H1 (cell line): ENCODE measurements around the gene TMEM255B. TPM values are rescaled to one million over a fixed set of nuclear protein-coding genes. Genes with fewer than 3 reads are reported as not detected.

Experiments
- CTCF ChIA-PET: fragments of 300-600 bp; sonication (Branson Sonifier 250); formaldehyde crosslinking; loops from one replicate; lab custom pipeline; 2021; ENCODE audit not compliant: partially characterized antibody; lab: Charles Lee
- POLR2A ChIA-PET: fragments of 300-600 bp; sonication (Branson Sonifier 250); formaldehyde crosslinking; loops from one replicate; lab custom pipeline; 2021; ENCODE audit warnings: inconsistent platforms; ENCODE audit not compliant: partially characterized antibody; lab: Charles Lee
- DNase-seq, 2 experiments: peaks; one replicate each; pipeline versions ENCODE4 v3.0.0 to v3.0.0-alpha.2; 2010 to 2022; ENCODE audit warnings: low spot score in 2 of 2, low read depth in 1 of 2, mixed read lengths in 1 of 2
- FAIRE-seq: peaks from 2 replicates; lab custom pipeline; 2011; peaks lifted over from hg19 to GRCh38; lab: Jason Lieb, UNC
- H2AFZ ChIP-seq: 2 replicates; pipeline ENCODE4 v1.8.1; 2012; ENCODE audit warnings: low read length, inconsistent platforms
- H2AK5ac ChIP-seq: 2 replicates; pipeline ENCODE4 v1.6.1; 2013; ENCODE audit warnings: low read depth, low read length
- H2BK120ac ChIP-seq: replicated peaks from 2 replicates; pipeline ENCODE3; 2013; ENCODE audit warnings: low read depth, low read length, inconsistent platforms
- H2BK12ac ChIP-seq: 2 replicates; pipeline ENCODE4 v1.6.1; 2013; ENCODE audit warnings: low read depth, low read length
- H2BK15ac ChIP-seq: 2 replicates; pipeline ENCODE4 v1.6.1; 2013; ENCODE audit warnings: low read length
- H2BK20ac ChIP-seq: 2 replicates; pipeline ENCODE4 v1.6.1; 2013; ENCODE audit warnings: low read length
- H2BK5ac ChIP-seq: 2 replicates; pipeline ENCODE4 v1.6.1; 2013; ENCODE audit warnings: low read depth, low read length
- H3K14ac ChIP-seq: 2 replicates; pipeline ENCODE4 v1.6.1; 2013; ENCODE audit warnings: inconsistent platforms; ENCODE audit not compliant: insufficient read length
- H3K18ac ChIP-seq: 2 replicates; pipeline ENCODE4 v1.6.1; 2013; ENCODE audit warnings: low read length; ENCODE audit errors: extremely low read depth
- H3K23ac ChIP-seq: 2 replicates; pipeline ENCODE4 v1.6.1; 2013; ENCODE audit warnings: inconsistent platforms; ENCODE audit not compliant: insufficient read length
- H3K23me2 ChIP-seq: 2 replicates; pipeline ENCODE4 v1.6.1; 2013; ENCODE audit warnings: low read depth, low read length
- H3K27ac ChIP-seq: 2 replicates; pipeline ENCODE4 v1.6.1; 2011; ENCODE audit warnings: low read depth, low read length, inconsistent platforms
- H3K27me3 ChIP-seq, 4 experiments: replicated peaks in 1 of 4; 1 replicate in 1 of 4; 2 replicates in 3 of 4; pipeline versions ENCODE4 v1.6.1 to v1.8.1; 2011 to 2013; ENCODE audit warnings: low read length in 3 of 4, mild to moderate bottlenecking in 3 of 4, inconsistent platforms in 2 of 4, mixed read lengths in 2 of 4, moderate library complexity in 1 of 4; ENCODE audit not compliant: control insufficient read depth in 3 of 4, insufficient read depth in 3 of 4; ENCODE audit errors: extremely low read depth in 1 of 4
- H3K36me3 ChIP-seq, 4 experiments: 2 replicates each; pipeline versions ENCODE4 v1.6.1 to v1.8.1; 2011 to 2013; ENCODE audit warnings: mild to moderate bottlenecking in 4 of 4, low read length in 3 of 4, moderate library complexity in 2 of 4, control low read depth in 1 of 4, inconsistent platforms in 1 of 4; ENCODE audit not compliant: insufficient read depth in 4 of 4, control insufficient read depth in 2 of 4
- H3K4ac ChIP-seq: replicated peaks from 2 replicates; pipeline ENCODE3; 2013; ENCODE audit warnings: low read length, low read depth, mixed read lengths, inconsistent platforms; ENCODE audit not compliant: insufficient read length
- H3K4me1 ChIP-seq, 4 experiments: replicated peaks in 1 of 4; 1 replicate in 1 of 4; 2 replicates in 3 of 4; pipeline versions ENCODE4 v1.6.1 to v1.8.1; 2011 to 2013; ENCODE audit warnings: low read length in 3 of 4, inconsistent platforms in 2 of 4, mixed read lengths in 1 of 4; ENCODE audit not compliant: insufficient read depth in 4 of 4, control insufficient read depth in 3 of 4
- H3K4me2 ChIP-seq, 2 experiments: 2 replicates each; pipeline versions ENCODE4 v1.6.1 to v1.8.1; 2011 to 2013; ENCODE audit warnings: low read depth in 2 of 2, low read length in 2 of 2, control low read depth in 1 of 2, inconsistent platforms in 1 of 2, mild to moderate bottlenecking in 1 of 2; ENCODE audit not compliant: insufficient read depth in 1 of 2
- H3K4me3 ChIP-seq, 4 experiments: fragments of 200-600, 300-600 bp in 1 of 4; sonication (generic), shearing (Covaris generic), sonication (Bioruptor Twin) in 1 of 4; 2 replicates each; pipeline versions ENCODE4 v1.5.1 to v1.8.1; 2011 to 2016; ENCODE audit warnings: low read length in 4 of 4, low read depth in 3 of 4, control low read depth in 2 of 4, inconsistent platforms in 2 of 4, mild to moderate bottlenecking in 2 of 4, mixed read lengths in 1 of 4, moderate library complexity in 1 of 4; ENCODE audit not compliant: insufficient read depth in 2 of 4; ENCODE audit errors: extremely low read depth in 1 of 4
- H3K56ac ChIP-seq: replicated peaks from 2 replicates; pipeline ENCODE3; 2013; ENCODE audit warnings: low read depth, mild to moderate bottlenecking, mixed read lengths, low read length, inconsistent platforms; ENCODE audit not compliant: insufficient read length
- H3K79me1 ChIP-seq: 2 replicates; pipeline ENCODE4 v1.6.1; 2013; ENCODE audit warnings: low read depth, low read length, control low read depth
- H3K79me2 ChIP-seq, 2 experiments: 2 replicates each; pipeline versions ENCODE4 v1.6.1 to v1.8.1; 2012 to 2013; ENCODE audit warnings: low read length in 2 of 2, mild to moderate bottlenecking in 2 of 2, inconsistent platforms in 1 of 2; ENCODE audit not compliant: insufficient read depth in 2 of 2, control insufficient read depth in 1 of 2
- H3K9ac ChIP-seq, 4 experiments: replicated peaks in 1 of 4; 1 replicate in 1 of 4; 2 replicates in 3 of 4; pipeline versions ENCODE4 v1.6.1 to v1.8.1; 2011 to 2013; ENCODE audit warnings: low read depth in 3 of 4, low read length in 3 of 4, control low read depth in 2 of 4, mild to moderate bottlenecking in 2 of 4, moderate library complexity in 2 of 4, inconsistent platforms in 1 of 4; ENCODE audit errors: extremely low read depth in 1 of 4
- H3K9me3 ChIP-seq, 2 experiments: 2 replicates each; pipeline versions ENCODE4 v1.6.1 to v1.8.1; 2012 to 2013; ENCODE audit warnings: mild to moderate bottlenecking in 2 of 2, moderate library complexity in 2 of 2, control low read depth in 1 of 2, inconsistent platforms in 1 of 2, low read depth in 1 of 2, low read length in 1 of 2, mixed read lengths in 1 of 2; ENCODE audit not compliant: insufficient read depth in 2 of 2
- H4K20me1 ChIP-seq, 2 experiments: replicated peaks in 1 of 2; 2 replicates each; pipeline versions ENCODE3 to v1.8.1; 2011 to 2013; ENCODE audit warnings: inconsistent platforms in 2 of 2, low read length in 2 of 2, mild to moderate bottlenecking in 1 of 2; ENCODE audit not compliant: insufficient read depth in 2 of 2, control insufficient read depth in 1 of 2
- H4K5ac ChIP-seq: 2 replicates; pipeline ENCODE4 v1.6.1; 2013; ENCODE audit warnings: low read length, low read depth, mixed read lengths, inconsistent platforms; ENCODE audit not compliant: insufficient read length
- H4K8ac ChIP-seq: 2 replicates; pipeline ENCODE4 v1.8.0; 2013; ENCODE audit warnings: mild to moderate bottlenecking, moderate library complexity, low read length, inconsistent platforms; ENCODE audit not compliant: insufficient read depth; ENCODE audit errors: extremely low read depth
- H4K91ac ChIP-seq: replicated peaks from 2 replicates; pipeline ENCODE3; 2013; ENCODE audit warnings: low read length, mixed read lengths, inconsistent platforms; ENCODE audit not compliant: insufficient read length
- EP300 ChIP-seq, 2 experiments: IDR thresholded peaks; 1 replicate in 1 of 2; 2 replicates in 1 of 2; pipeline ENCODE4 v1.6.1; 2011 to 2012; ENCODE audit warnings: low read depth in 2 of 2, low read length in 2 of 2, mild to moderate bottlenecking in 2 of 2, borderline replicate concordance in 1 of 2, inconsistent platforms in 1 of 2, moderate library complexity in 1 of 2
- JUND ChIP-seq: IDR thresholded peaks from 2 replicates; pipeline ENCODE4 v1.6.1; 2011; ENCODE audit warnings: mild to moderate bottlenecking, improper control_type of control experiment, low read length
- KDM4A ChIP-seq: IDR thresholded peaks from one replicate; pipeline ENCODE4 v1.7.1; 2012; ENCODE audit warnings: low read depth, mild to moderate bottlenecking, moderate library complexity, low read length, inconsistent platforms; ENCODE audit not compliant: severe bottlenecking
- MAFK ChIP-seq: IDR thresholded peaks from 2 replicates; pipeline ENCODE4 v1.6.1; 2012; ENCODE audit warnings: low read depth, mild to moderate bottlenecking, improper control_type of control experiment, low read length
- MAX ChIP-seq: IDR thresholded peaks from 2 replicates; pipeline ENCODE4 v1.6.1; 2012; ENCODE audit warnings: inconsistent platforms
- RFX5 ChIP-seq: IDR thresholded peaks from 2 replicates; pipeline ENCODE4 v1.6.1; 2011; ENCODE audit warnings: low read depth, low read length, improper control_type of control experiment, borderline replicate concordance
- SIRT6 ChIP-seq: IDR thresholded peaks from one replicate; pipeline ENCODE4 v1.7.1; 2012; ENCODE audit warnings: low read length, inconsistent platforms
- WGBS, 2 experiments: shearing (Covaris generic) in 1 of 2; methylation state at CpG; one replicate each; pipeline versions ENCODE4 v1.1.6 to v1.1.7; 2013 to 2015; ENCODE audit warnings: low lambda C conversion rate in 2 of 2, mixed read lengths in 2 of 2, inconsistent platforms in 1 of 2, low coverage in 1 of 2, missing lambda C conversion rate in 1 of 2; ENCODE audit not compliant: insufficient replicate concordance in 2 of 2, insufficient coverage in 1 of 2, insufficient read length in 1 of 2; ENCODE audit errors: extremely low coverage in 1 of 2, missing lambda C conversion rate in 1 of 2; 5-methylcytosine and 5-hydroxymethylcytosine counted together
- polyA plus RNA-seq, 7 experiments: library from polyadenylated mRNA; depleted of rRNA in 3 of 7; stranded (reverse) in 5 of 7; unstranded in 2 of 7; fragments of >200 nt in 5 of 7; fragments of 200-250 nt in 2 of 7; gene quantifications; 1 replicate in 5 of 7; 2 replicates in 1 of 7; 4 replicates in 1 of 7; pipeline versions ENCODE4 v1.2.1 to v1.2.3, GENCODE V29; 2011 to 2013; ENCODE audit warnings: missing spikeins in 2 of 7, mixed read lengths in 2 of 7
- total RNA-seq: library from RNA; stranded (reverse); fragmentation: NEBNext Ultra II Directional; extraction: Animal tissue kit (Norgen Biotek cat#: 25700); gene quantifications from 2 replicates; pipeline ENCODE4 v1.2.1, GENCODE V29; 2021
- TF ChIP-seq, protein P1 (sequence below), 3 experiments: IDR thresholded peaks; 1 replicate in 2 of 3; 2 replicates in 1 of 3; pipeline versions ENCODE4 v1.5.1 to v1.6.1; 2011; ENCODE audit warnings: low read length in 3 of 3, mild to moderate bottlenecking in 3 of 3, inconsistent platforms in 2 of 3, low read depth in 1 of 3, moderate library complexity in 1 of 3; ENCODE audit not compliant: insufficient read depth in 1 of 3; ENCODE audit errors: control extremely low read depth in 1 of 3

The TMEM255B gene
- total and polyA plus RNA-seq, 2 of the 8 experiments (the other 6 are each of a cell fraction or from before 2014, with no cell fraction given), result 3.4 to 4.4 TPM

- Histone ChIP-seq H3K23me2 (peaks cover 10% of the 10 kb centered on the region; the same call in 1 of the 2 replicates), H4K20me1 (peaks cover 0 to 3% of the 10 kb centered on the region in 2 experiments), H3K4me2 (no peak overlapping the region), H3K4me1 (peaks cover 0 to 8% (median 6%) of the 10 kb centered on the region in 4 experiments; a peak in 4 of 7 replicates), H3K27me3 (no peaks in the 10 kb centered on the region), H3K4ac (no peak overlapping the region), H3K79me1 (no peaks in the 10 kb centered on the region), H3K9me3 (no peaks in the 10 kb centered on the region), H3K79me2 (no peaks in the 10 kb centered on the region), H3K9ac (no peak overlapping the region), H2BK20ac (no peak overlapping the region), H4K5ac (no peak overlapping the region), H3K56ac (no peak overlapping the region), H4K91ac (no peak overlapping the region), H2BK15ac (no peak overlapping the region), H3K4me3 (no peak overlapping the region), H3K18ac (peak overlapping the region; percentile 48; the same call in 1 of the 2 replicates), H4K8ac (peak overlapping the region; percentile 2; the same call in 1 of the 2 replicates), H2BK5ac (no peak overlapping the region), H3K23ac (no peak overlapping the region), H3K27ac (no peak overlapping the region), H3K14ac (no peak overlapping the region), H2BK12ac (no peak overlapping the region), H2AK5ac (no peak overlapping the region), H2BK120ac (no peak overlapping the region), H2AFZ (no peak overlapping the region), H3K36me3 (no peaks in the 10 kb centered on the region)
- ChIA-PET POLR2A (no interaction called here), CTCF (interaction anchor here (1.0 to 3.8 kb wide), 13 partner anchors 9 to 398 kb away, joined by 3 to 32 read pairs (median 5); no protein-coding TSS in a partner anchor)
- 92% methylated on average over 27 of the region's 33 CpGs; no CpG with 5 or more reads in 1 of the 2 experiments for WGBS, 2 experiments
- no peak for DNase-seq
- no peak for FAIRE-seq
- TF ChIP-seq JUND, result no peak
- no peak for TF ChIP-seq MAX
- TF ChIP-seq MAFK, result no peak
- TF ChIP-seq RFX5, result no peak
- no peak for TF ChIP-seq EP300 (IDR thresholded peaks at IDR 0.05; ENCODE audit: borderline replicate concordance in 1 of 2, low read depth in 2 of 2, low read length in 2 of 2)
- TF ChIP-seq, protein P1, sequence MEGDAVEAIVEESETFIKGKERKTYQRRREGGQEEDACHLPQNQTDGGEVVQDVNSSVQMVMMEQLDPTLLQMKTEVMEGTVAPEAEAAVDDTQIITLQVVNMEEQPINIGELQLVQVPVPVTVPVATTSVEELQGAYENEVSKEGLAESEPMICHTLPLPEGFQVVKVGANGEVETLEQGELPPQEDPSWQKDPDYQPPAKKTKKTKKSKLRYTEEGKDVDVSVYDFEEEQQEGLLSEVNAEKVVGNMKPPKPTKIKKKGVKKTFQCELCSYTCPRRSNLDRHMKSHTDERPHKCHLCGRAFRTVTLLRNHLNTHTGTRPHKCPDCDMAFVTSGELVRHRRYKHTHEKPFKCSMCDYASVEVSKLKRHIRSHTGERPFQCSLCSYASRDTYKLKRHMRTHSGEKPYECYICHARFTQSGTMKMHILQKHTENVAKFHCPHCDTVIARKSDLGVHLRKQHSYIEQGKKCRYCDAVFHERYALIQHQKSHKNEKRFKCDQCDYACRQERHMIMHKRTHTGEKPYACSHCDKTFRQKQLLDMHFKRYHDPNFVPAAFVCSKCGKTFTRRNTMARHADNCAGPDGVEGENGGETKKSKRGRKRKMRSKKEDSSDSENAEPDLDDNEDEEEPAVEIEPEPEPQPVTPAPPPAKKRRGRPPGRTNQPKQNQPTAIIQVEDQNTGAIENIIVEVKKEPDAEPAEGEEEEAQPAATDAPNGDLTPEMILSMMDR (IDR thresholded peaks at IDR 0.05; ENCODE audit: control extremely low read depth in 1 of 3, insufficient read depth in 1 of 3, low read depth in 1 of 3, low read length in 3 of 3), result no peak
- TF ChIP-seq SIRT6, result no peak
- no peak for TF ChIP-seq KDM4A
Measured at GRCh38 chr13:113801289-113801961, 42.4 kb downstream of the TMEM255B start.
